Left renal cortex interstitium (tissue), 4 donors: ENCODE data around the gene HDAC9. TPM values are rescaled to one million over a fixed set of nuclear protein-coding genes. Genes with fewer than 3 reads are reported as not detected.

Source experiments
- DNase-seq, 4 donors: peaks; one replicate each; pipeline ENCODE4 v3.0.0-alpha.2; 2013; ENCODE audit warnings: low read depth in 4 of 4, low spot score in 2 of 4, missing footprints in 1 of 4
- polyA plus RNA-seq, 4 donors: library from polyadenylated mRNA; unstranded; fragments of 120-200 nt; gene quantifications; one replicate each; pipeline ENCODE4 v1.2.1, GENCODE V29; 2013; ENCODE audit not compliant: insufficient read length in 4 of 4

The HDAC9 gene
- polyA plus RNA-seq, 4 donors, result 8.1 to 11.7 (median 10.0) TPM

GRCh38 chr7:18579698-18580097 lies 84.1 kb downstream of the HDAC9 start:
- DNase-seq, result no peak

- no peak for DNase-seq
These were observed 85.4 kb downstream of the HDAC9 start for GRCh38 chr7:18580950-18581349.

DNA sequence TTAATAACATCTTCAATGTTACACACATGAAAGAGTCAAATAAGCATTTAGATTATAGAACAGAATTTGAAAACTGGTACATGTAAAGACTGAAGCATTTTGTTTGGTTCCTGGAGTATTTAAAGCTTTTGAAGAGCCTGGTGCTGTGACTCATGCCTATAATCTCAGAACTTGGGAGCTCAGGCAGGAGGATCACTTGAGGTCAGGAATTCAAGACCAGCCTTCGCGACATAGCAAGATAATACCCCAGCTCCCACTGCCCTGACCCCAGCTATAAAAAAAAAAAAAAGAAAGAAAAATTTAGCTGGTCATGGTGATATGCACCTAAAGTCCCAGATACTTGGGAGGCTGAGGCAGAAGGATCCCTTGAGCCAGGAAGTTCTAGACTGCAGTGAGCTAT lies 87.8 kb downstream of the HDAC9 start:
- DNase-seq, result no peak

- no peak for DNase-seq
These were observed 94.7 kb downstream of the HDAC9 start for GRCh38 chr7:18590241-18590640.

DNA sequence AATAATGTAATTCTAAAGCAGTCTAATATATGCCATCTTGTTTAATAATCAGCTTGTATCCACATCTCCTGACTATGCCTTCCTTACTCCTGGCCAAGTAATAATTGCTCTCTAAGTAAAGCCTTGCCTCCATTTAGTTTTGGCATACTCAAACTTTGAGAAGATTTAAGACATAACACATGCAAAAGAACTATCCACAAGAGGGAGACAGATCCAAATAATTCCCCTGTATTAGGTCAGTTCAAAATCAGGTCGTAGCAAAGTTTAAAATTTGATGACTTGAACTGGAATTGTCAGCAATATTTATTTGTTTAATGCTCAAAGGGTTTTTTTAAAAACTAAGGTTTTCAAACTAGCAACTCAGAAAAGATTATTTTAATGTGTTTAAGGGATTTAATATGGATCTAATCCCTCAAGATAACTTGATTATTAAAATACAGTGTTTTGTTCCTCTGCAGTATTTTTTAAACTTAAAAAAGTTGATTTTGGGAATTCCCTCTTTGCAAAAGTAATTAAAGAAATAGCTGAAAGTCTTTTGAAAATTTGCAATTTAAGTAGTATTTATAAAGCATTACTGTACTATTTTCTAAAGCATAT lies 95.3 kb downstream of the HDAC9 start:
- DNase-seq, result no peak

GRCh38 chr7:18593602-18594279 lies 98.2 kb downstream of the HDAC9 start:
- DNase-seq, result no peak

DNA sequence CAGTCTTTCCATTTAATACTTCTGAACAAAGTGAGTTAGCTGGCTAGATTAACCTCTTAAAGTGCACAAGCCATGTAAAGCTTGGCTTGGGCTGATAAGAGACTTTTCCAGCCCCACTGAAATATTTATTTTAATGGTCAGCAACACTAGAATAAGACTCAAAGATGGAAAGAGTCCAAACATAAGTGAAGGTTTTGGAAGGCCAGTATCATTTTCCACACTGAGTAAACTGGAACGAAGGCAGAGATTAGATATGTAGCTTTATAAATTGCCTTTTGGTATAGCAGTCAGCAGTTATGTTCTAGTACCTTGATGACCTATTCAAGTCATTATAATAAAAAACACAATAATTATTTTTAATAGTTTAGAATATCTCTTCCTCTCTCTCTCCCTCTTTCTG lies 102.2 kb downstream of the HDAC9 start:
- no peak for DNase-seq

GRCh38 chr7:18607025-18607424 lies 111.5 kb downstream of the HDAC9 start:
- no peak for DNase-seq

GRCh38 chr7:18610331-18610948 lies 114.9 kb downstream of the HDAC9 start:
- DNase-seq, result no peak

DNA sequence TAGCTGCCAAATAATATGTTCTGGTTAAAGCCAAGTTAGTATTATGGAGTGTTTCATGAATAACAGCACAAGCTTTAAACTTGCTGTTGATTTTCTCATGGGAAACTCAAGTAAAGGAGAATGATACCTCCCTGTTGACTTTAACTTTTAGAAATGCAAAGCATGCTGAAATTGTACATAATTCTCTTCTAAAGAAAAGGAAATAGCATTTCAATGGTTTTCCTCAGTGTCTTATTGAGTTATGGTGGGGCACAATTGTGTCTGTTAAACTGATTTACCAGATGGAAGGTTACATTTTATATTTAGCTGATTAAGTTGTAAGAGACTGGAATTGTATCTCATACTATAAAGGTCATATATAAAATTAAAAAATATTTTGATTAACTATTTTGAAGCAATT lies 119.3 kb downstream of the HDAC9 start:
- DNase-seq, result no peak

- DNase-seq, result no peak
These were observed 123.8 kb downstream of the HDAC9 start for GRCh38 chr7:18619311-18619710.

- no peak for DNase-seq
These were observed 127.8 kb downstream of the HDAC9 start for GRCh38 chr7:18623389-18623788.

GRCh38 chr7:18624459-18624858 lies 128.9 kb downstream of the HDAC9 start:
- no peak for DNase-seq

DNA sequence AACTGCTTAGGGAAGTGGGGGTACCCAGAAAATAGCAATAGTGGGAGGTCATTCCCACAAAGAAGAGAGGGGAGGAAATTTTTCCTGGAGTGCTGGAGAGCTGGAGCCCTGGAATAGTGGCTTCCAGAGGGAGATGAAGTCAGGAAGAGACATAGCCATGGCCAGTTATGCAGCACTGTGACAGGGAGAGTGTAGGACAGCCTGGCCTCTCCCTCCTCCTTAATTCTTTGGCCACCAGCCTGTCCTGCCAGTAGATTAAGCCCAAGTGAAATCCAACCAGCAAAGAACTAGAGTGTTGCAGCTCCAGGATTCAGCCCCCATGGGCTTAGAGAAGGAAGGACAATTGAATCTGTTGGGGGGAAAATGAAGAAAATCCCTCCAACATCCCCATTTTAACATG lies 130.5 kb downstream of the HDAC9 start:
- DNase-seq, result no peak

DNA sequence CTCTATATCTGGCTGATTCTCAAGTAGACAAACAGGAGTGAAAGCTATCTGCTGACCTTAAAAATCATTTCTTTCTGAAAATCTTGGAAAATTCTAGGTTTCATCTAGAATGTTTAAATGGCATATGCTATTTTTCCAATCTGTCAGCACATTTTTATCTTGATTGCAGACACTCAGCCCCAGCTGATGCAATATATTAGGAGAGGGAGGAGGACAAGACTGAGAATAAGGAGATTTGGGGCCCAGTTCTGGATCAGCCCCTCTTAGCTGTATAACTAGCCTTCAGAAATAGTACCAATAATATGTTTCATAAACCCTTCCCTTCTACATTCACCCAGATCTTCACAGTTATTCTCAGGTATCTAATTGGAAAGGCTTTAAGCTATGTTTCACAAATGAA lies 131.2 kb downstream of the HDAC9 start:
- no peak for DNase-seq

DNA sequence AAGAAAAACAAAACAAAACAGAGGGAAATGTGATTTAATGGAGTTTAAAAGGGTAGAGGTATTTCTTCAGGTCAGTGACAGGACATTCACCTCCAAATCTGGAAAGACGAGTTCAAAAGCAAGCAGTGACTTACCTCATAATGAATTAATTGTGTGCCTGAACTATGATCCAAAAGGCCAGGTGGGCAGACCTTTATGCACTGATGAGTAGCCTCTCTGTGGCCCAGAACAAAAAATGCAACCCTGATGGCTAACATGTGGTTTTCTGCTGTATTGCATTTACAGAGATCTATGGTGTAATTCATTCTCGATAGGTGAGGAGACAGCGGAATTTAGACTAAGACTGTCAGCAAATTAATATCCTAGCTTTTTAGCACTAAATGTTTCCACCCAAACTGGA lies 142.0 kb downstream of the HDAC9 start:
- DNase-seq, result no peak

GRCh38 chr7:18638594-18639452 lies 143.3 kb downstream of the HDAC9 start:
- no peak for DNase-seq

DNA sequence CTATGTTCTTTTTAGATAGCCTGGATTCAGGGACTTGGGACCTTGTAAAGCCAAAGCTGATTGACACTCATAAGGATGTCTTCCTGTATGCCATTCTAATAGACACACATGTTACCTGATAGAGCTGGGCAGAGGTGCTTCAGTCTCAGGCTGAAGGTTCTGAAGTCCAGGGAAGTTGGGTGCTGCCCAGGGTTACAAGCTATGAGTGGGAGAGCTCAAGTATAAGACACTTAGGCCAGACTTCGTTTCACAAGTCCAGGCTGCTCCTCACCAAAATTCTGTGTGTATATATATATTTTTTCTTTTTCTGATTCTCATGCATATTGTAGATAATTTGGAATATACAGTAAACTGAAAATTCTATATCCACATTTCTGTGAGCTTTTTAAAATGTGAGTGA lies 144.2 kb downstream of the HDAC9 start:
- no peak for DNase-seq

DNA sequence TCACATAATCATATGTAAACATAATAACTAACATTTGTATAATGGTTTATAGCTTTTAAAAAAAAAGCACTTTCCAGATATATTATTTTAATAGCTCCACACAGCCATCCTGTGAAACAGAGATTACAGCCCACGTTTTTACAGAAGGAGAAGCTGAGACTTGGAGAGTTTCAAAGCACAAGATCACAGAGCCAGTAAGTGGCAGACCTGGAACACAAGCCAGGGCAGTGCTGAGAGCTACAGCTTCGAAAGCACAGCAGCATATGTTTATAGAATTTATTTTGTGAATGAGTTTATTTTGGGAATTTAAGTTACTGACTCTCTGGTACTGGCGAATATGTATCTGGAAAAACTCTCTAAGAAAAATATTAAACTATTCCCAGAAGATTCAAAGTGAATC lies 149.4 kb downstream of the HDAC9 start:
- no peak for DNase-seq

DNA sequence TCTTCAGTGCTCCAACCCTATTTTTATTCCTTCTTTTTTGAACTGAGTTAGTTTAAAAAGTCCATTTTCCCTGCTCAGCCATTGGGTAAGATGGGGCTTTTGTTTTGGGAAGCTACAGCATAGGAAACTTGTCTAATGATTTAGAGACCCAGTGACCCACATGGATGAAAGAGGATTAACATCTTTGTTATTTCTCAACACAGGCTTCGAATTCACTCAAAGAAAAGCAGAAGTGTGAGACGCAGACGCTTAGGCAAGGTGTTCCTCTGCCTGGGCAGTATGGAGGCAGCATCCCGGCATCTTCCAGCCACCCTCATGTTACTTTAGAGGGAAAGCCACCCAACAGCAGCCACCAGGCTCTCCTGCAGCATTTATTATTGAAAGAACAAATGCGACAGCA lies 152.0 kb downstream of the HDAC9 start:
- no peak for DNase-seq
